NCI-H1930 (cell line): ENCODE results near the gene CTCFL.
"Not testable (repeated sequence)": the region's sequence is repeated elsewhere in the genome, so short reads cannot be mapped to it uniquely, and the experiment has no call there.

Experiments used
- DNase-seq, 2 experiments: peaks; one replicate each; lab custom pipeline; 2025; lab: John Stamatoyannopoulos, UW

CTCFL gene

DNA sequence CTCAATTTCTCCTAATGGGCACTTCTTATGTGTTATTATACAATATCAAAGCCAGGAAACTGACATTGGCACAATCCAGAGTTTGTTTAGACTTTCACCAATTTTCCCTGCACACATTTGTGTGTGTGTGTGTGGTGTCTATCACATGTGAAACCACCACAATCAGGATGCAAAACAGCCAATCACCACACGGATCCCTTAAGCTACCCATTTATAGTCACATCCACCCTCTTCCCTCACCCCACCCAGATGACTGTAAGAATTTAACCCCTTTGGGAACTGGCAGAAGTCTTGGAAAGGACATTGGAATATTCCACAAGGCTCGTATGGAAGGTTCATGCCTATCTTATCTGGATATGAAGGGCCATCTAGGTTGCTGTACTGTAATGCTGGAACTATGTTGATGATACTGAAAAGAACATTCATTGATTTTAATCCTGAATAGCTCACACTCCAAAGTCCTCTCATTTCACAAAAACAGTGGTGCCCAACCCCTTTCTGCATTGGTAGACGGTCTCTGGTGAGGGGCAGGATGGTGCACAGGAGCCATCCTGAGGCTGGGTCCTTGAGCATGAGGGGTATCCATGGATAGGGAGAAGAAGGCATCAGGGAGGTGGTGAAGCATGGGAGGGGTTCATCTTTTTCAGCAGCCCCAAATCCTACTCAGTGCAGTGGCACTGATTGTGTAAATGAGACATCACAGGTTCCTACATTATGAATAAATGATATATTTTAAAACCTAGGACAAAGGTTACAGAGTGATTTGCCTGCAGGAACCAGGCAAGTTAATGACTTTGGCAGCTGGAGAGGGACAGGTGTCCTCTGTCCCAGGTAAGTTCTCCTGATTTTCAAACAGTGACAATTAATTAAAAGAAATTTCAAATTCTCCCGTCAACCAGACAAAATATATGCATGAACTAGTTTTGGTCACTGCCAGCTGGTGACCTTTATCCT lies 12.1 kb upstream of the CTCFL start:
- DNase-seq: no peak

DNA sequence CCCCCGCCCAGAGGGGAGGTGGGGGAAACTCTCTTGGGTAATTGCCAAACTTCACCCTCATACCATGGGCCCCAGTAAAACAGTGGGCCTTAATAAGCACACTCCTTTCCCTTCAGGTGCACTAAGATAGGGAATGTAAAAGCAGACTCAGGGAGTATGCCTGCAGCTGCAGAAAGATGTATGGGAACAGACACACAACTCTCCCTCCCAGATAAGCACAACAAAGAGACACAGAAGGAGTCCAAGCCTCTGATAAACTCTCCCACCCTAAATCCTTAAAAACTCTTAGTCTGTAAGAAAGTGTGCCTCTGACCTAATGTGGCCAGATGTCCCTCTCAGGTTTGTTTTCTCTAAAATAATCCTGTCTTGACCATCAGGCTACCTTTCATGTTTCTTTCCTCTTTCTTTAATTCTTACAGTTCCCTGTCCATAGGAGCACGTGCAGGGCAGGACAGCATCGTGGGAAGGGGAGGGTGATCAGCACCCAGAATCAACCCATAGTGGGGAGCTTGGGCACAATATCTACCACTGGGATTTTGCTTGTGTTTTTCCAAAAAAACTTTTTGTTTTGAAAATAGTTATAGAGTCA lies 11.3 kb upstream of the CTCFL start:
- DNase-seq: no peak

DNA sequence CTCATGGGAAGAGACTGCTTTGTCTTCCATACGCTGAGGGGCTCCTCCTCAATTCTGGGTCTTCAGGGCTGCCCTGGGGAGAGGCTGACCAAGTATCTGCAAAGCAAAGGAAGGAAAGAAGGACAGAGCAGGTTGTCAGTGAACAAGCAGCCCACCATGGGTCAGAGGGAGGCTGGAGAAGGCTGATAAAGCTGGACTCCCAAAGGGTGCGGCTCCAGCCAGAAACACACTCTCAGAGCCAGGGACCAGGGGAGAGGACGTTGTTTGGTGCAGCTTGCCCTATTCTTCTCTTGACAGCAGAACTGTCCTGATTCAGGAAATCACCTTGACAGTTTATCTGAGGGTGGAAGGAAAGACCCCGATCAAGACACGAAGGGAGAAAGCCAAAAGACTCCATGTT lies 10.4 kb upstream of the CTCFL start:
- no peak for DNase-seq

DNA sequence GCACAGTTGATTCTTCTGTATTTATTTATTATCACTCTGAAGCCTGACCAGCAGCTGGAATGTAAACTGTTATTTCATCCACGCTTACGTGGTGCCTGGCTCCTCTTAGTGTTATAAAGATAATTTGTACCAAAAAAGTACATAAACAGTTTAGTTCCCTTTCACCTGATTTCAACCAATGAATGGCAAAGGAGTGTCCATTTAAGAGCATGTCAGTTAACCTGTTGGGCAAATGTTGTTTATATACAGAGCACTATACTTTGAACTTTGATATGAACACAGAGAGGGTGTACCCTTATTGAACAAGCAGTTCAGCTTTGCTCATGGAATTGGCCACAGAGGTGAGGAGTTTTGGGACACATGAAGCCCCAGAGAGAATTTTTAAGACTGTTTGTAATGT lies 7.2 kb upstream of the CTCFL start:
- DNase-seq: no peak

DNA sequence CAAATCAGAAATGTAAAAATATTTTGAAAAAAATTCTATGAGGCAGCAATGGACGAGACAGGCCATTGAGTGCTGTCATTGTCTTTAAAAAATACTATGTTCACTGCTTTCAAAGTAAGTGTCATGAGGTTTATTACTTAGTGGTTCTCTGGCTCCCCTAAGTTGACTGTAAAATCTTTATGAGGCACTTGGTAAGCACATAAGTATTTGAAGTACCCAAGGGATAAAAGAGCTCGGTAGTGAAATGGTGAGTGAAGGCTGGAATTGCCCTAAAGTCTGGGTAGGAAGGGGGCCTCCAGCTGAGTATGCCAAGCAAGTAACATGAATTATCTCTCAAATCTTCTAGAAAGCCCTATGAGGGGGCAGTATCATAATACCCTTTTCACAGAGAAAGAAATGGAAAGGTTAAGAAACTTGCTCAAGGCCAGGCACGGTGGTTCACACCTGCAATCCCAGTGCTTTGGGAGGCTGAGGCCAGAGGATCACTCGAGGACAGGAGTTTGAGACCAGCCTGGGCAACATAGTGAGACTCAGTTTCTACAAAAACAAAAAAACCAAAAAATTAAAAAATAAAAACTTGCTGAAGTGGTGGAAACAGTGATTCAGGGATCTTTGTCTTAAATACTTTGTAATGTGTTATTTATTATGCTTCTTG lies 5.5 kb upstream of the CTCFL start:
- DNase-seq: no peak

DNA sequence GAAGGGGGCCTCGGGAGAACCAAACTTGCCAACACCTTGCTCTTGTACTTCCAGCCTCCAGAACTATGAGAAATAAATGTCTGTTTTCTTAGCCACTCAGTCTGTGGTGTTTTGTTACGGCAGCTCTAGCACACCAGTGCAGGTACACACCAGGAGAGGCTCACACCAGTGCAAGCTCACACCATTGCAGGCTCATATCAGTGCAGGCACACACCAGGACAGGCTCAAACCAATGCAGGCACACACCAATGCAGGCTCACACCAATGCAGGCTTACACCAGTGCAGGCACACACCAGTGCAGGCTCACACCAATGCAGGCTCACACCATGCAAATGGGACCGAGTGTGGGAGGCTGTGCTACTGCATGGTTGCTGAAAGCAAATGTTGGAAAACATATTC lies 4.9 kb upstream of the CTCFL start:
- no peak for DNase-seq

DNA sequence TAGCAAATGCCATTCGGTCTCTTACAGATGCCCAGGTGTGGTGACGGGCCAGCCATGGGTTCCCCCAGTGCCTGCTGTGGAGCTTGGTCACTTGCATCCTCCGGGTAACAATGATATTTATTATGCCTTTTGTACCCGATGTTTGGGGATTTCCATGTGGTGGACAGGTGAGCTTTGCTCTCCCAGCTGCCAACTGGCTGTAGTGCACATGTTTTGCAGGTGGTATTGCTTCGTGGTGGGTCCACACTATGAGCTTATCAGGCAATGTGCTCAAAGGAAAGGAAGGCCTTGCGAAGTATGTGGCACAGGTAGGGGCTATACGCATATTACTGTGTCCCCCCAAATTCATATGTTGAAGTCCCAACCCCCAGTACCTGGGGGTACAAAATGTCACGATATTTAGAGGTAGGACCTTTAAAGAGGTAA lies 4.2 kb upstream of the CTCFL start:
- no peak for DNase-seq

DNA sequence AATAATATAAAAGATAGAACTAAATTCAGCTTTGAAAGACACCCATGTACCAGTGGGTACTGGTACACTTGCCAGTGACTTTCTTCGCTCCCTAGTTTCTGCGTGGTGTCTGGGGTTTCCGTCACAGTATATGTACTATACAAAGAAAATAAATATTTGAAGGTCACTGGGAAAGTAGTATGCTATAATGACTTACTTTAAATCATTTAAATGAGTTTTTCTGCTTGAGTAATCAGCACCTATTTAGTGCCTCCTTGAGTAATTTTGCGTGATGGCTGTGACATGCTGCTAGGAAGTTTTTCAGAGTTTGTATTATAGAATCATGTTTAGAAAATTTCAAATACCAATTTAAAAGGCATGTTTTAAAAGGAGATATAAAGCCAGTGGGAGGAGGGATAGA lies 3.2 kb upstream of the CTCFL start:
- DNase-seq: no peak

DNA sequence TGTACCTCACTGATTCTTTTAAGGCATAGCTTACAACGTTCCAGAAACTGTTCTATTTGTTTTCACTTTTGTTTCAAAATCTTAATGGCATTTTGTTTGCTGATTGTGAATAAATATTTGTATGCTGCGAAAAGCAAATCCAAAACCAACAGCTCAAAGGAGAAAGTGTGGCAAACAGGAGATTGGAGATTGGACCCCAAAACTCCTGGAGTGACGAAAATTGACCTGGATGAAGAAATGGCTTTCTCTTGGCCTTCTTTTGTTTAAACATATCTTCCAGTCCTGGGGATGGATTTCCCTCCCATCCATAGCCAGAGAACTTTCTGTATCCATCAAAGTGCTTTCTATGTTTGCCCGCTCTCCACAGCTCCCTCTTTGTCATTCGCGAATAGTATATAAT lies 2.8 kb upstream of the CTCFL start:
- no peak for DNase-seq

DNA sequence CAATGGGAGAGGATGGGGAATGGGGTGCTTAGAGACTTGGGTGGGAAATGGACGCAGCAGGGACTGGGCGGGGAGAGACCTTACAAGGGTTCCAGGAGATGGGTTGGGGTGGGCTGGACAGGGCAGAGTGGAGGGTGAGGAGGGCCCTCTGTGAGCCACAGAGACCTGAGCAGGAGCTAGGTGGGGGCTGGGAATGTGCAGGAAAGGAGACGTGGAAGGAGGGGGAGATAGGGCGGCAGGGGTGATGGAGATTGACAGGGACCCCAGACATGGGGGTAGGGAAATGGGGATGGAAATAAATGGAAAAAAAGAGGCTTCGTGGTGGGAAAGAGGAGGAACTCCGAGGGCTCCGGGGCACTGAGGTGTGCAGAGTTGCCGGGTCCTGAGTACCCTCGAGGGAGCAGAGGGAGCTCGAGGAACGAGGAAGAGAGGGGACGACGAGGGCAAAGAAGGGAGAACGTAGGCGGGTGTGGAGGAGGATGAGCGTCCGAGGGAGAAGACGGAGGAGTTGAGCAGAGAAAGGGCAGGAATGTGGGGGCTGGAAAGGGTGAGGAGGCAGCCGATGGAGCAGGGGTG lies 2.0 kb upstream of the CTCFL start:
- no peak for DNase-seq

DNA sequence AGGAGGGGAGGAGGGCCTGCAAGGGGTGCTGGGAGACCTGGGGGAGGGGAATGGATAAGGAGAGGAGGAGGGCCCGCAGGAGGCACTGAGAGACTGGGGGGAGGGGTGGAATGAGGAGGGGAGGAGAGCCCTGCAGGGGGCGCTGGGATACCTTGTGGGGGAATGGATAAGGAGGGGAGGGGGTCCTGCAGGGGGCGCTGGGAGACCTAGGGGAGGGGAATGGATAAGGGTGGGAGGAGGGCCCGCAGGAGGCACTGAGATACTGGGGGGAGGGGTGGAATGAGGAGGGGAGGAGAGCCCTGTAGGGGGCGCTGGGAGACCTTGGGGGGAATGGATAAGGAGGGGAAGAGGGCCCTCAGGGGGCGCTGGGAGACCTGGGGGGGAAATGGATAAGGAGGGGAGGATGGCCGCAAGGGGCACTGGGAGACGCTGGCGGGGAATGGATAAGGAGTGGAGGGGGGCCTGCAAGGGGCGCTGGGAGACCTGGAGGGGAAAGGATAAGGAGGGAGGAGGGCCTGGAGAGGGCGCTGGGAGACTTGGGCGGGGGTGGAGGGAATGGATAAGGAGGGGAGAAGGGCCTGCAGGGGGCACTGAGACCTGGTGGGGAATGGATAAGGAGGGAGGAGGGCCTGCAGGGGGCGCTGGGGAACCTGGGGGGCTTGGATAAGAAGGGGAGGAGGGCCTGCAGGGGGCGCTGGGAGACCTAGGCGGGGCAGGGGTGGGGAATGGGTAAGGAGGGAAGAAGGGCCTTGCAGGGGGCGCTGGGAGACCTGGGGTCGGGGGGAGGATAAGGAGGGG lies 1.3 kb upstream of the CTCFL start:
- peak; percentile 99 for DNase-seq

DNA sequence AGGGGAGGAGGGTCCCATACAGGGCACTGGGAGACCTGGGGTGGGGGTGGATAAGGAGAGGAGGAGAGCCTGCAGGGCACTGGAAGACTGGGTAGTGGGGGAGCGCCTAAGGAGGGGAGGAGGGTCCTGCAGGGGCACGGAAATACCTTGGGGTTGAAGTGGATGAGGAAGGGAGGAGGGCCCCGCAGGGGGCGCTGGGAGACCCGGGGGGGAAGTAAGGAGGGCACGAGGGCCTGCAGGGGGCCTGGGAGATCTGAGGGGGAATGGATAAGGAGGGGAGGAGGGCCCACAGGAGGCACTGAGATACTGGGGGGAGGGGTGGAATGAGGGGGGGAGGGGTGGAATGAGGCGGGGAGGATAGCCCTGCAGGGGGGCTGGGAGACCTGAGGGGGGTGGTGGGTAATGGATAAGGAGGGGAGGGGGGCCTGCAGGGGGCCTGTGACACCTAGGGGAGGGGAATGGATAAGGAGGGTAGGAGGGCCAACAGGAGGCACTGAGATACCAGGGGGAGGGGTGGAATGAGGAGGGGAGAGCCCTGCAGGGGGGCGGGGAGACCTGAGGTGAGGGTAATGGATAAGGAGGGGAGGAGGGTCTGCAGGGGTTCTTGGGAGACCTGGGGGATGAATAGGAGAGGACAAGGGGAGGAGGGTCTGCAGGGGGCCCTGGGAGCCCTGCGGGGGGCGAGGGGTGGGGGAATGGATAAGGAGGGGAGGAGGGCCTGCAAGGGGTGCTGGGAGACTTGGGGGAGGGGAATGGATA lies 567 bp upstream of the CTCFL start:
- DNase-seq: peak; percentile 91 to 94

DNA sequence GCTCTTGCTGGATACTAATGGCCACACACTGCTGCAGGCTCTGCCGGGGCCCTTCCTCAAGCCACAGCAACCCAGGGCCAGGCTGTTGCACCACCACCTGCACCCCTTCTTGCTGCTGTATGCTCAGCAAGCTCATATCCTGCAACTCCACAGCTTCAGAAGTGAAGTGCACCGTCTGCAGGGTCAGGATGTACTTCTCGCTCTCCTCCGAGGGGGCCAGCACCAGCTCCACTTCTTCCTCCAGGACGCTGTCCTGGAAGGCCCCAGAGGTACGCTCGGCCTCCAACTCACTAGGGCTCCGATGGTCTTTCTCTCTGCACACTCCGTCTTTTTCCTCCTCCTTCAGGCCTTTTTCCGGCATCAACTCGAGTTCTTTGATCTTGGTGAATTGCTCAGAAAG lies 1.2 kb downstream of the CTCFL start:
- no peak for DNase-seq

DNA sequence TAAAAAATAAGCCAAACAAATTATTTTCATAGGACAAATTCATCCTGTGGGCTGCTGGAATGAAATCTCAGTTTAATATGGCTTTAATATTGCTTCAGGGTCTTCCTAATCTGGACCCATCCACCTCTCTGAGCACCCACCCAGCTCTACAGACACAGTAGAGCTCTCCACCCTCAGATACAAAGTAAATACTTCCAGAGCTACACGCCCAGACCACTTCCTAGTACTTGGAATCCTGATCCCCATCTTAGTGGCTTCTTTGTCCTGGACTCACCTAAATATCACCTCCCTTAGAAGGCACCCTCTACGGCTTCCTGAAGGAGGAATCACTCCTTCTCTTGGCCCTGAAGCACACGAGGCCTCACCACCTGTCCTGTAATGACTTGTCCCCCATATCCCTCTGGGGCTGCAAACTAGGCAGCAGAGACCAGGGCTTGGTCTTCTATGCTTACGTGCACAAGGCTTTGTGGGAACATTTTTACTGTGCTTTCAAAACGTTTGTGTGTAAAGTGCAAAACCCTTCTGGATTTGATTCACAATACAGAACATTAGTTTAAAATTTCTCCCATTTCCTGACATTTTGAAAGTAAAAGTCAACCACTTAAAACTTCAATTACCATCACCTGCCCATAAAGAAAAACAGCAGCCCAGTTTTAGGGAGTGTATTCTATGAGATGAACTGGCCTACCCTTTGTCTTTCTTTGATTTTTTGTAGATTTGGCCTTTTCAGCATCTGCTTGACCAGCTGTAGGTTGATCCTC lies 2.4 kb downstream of the CTCFL start:
- no peak for DNase-seq

DNA sequence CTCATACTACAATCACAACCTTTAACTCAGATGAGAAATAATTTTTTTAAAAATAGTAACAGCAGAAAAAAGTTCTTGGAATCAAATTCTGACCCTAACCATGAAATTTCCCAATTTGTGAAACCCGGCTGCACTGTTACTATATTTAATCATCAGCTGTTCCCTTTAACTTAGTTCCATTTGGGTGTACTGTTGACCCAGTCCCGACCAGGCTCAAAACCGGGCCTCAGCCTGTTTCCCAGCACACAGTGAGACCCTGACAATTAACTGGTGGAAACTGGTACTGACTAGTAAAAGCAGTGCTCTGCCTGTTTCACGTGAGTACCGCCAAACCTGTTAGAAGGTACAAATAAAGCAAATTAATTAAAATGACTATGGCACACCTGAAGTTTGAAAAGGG lies 7.0 kb downstream of the CTCFL start:
- no peak for DNase-seq

DNA sequence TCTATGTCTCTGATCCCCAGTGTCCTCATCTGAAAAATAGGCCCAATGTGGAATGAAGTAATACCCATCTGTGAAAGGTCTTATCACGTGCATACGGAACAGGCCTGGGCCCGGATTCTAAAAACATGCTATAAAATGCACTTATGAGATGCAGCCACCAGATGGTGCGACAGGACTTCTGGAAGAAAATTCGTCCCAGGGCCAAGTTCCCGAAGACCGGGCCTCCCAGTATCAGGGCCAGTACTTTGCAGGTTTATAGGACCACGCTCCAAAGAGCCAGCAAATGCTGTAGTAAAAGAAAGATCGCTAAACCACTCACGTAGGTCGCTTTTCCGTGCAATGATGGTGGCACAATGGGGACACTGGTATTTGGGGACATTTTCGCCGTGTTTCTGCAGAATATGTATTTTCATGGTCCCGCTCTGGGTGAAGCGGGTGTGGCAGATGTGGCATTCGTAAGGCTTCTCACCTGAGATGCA lies 10.6 kb downstream of the CTCFL start:
- no peak for DNase-seq

DNA sequence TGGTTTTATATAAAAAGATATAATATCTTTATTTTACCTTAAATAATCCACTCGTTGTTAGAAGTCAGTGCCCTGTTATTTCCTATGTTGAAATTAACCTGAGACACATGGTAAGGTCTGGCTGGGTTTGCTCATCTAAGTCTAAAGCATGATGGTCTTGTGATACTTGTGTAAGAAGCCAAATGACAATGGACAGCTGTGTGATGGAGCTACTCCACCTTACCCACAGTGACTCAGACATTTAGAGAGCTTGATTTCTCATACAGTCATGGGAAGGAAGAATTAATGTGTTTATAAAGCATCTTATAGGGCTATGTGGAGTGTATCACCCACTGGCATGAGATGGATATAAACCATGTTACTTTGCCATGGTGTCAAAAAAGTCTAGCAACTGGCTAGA lies 11.7 kb downstream of the CTCFL start:
- DNase-seq: no peak

DNA sequence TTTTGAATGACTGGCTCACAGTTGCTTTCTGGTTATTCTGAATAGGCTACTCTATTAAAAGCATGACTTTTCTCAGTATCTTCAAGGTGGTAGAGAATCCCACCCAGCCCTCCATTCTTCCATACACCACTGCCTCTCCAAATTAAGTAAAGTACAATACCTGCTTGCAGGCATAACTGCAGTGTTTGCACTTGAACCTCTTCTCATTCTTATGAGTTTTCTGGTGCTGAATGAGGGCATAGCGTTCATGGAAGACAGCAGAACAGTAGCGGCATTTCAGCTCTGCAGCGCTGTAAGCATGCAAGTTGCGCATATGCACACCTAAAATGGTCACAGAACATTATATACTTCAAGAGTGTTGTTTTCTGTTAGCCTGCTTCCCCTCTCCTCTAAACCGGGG lies 12.5 kb downstream of the CTCFL start:
- DNase-seq: no peak

DNA sequence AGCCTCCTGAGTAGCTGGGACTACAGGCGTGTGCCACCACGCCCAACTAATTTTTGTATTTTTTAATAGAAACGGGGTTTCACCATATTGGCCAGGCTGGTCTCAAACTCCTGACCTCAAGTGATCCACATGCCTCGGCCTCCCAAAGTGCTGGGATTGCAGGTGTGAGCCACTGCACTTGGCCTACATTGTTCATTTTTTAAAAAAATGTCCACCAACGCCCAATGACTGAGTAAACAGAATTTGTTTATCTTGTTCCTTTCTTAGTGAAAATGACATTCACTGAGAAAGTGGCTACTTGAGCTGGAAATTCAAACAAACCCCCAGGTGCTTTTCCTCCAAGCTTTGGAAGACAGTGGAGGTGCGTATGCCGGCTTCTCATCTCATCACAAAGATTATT lies 13.2 kb downstream of the CTCFL start:
- DNase-seq: not testable (repeated sequence)

DNA sequence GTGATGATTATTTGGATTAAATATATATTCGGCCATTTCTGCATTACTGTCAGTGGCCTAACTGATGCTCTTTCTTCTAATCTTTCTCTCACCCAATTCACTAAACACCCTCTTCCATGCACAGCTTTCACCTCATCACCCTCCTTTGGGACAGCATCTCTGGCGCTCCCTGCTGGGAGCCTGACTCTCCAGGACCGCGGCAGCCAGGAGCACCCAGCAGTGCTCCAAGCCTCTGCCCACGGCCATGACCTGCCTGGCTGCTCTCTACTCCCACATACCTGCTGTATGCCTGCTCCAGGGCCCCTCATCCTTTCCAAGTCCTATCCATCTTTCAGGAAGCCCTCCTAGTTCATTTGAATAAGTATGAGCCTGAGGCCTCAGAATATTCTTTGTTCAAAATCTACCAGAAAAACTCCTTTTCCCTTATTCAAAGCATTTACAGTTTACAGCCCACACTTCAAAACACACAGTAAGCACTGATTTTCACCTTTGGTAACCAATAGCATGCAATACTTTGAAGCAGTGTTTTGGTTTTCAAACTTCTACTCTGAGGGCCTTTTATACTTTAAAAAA lies 15.2 kb downstream of the CTCFL start:
- DNase-seq: no peak
